Amniotic stem cell (primary cell): ENCODE data around the gene HS6ST3.

ENCODE experiments used
- DNase-seq: peaks from one replicate; lab custom pipeline; 2025; lab: John Stamatoyannopoulos, UW

Gene HS6ST3

DNA sequence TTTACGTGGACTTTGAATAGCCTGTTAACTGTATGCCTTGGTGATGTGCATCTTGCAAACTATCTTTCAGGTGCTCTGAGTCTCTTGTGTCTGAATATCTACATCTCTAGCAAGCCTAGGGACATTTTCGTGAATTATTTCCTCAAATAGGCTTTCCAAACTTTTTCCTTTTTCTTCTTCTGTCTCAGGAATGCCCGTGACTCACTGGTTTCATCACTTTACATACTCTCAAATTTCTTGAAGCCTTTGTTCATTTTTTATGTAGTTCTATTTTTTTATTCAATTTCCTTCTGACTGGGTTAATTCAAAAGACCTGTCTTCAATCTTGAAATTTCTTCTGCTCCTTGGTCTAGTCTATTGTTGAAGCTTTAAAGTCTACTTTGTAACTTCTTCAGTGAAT is 572.1 kb downstream of the HS6ST3 start:
- no peak for DNase-seq

DNA sequence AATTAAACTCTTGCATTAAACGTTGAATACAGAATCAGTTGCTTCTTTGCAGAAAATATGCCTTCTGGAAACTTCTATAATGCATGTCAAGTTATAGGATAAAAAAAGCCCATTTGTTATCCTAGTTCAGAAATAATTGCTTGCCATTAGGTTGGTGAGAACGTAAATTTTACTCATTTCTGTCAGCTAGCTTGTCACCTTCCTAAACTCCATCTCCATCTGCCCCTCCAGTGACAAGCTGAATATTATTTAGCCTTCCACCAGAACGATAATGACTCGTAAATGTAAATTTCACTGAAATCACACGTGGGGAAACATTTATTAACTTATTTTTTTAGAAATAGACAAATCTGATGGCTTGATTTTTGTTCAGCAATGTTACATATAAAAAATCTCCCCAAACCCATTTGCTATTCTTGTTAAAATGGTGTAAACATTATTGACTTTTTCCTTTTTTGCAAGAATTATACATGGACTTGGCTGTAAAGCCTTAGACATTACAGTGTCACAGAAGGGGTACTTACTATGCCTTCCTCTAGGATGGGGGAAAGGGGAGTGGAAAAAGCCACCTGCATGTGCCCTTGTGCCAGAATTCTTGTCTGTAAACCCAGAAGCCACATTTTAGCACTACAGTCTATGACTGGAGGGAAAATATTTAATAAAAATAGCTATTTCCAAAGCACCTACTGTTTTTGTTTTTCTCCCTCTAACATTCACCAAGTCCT is 577.5 kb downstream of the HS6ST3 start:
- DNase-seq, result no peak

DNA sequence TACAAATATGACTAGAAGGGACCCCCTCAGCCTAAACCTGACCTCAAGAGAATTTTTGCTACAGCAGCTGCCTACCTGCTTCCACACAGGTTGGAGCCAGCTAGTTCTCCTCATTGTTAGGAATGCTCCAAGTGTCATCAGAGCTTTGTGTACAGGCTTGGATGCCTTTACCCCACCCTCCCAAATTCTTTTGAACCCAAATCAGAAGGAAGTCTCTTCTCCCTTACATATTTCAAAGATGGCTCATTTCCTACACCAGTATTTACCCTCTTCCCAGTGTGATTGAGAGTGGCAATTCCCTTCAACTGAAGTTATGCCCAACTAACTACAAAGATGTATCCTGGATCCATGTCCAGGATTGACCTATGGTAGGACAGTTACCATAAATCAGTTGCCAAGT is 581.2 kb downstream of the HS6ST3 start:
- DNase-seq, result no peak

DNA sequence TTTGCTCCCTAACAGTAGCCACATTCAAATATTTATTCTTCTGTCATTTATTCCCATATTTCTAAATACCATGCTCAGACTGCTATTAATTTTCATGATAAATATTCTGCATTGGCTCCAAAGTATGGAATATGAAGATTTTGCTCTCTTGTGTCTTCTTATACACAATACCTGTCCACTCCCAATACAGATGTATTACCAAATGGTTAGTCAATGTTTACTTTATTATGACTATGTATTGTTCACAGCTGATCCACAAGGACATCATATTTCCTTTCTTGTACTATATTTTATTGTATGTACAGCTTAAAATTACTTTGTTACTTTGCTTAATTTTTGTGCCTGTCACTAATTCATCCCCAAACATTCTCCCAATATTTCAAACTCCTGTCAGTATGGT is 582.1 kb downstream of the HS6ST3 start:
- no peak for DNase-seq

DNA sequence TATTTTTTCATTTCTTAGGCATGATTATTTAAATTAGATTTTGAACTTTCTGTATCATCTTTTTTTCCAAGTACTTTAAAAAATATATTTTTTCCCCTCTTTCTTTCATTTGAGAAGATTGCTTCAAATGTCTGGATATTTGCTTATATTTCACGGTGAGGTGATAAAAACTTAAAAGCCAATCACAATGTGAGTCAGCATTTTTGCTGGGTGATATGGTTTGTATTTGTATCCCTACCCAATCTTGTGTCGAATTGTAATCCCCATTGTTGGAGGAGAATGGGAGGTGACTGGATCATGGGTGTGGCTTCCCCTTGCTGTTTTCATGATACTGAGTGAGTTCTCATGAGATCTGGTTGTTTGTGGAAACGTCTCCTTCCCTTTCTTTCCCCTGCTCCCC is 583.9 kb downstream of the HS6ST3 start:
- DNase-seq, result no peak

DNA sequence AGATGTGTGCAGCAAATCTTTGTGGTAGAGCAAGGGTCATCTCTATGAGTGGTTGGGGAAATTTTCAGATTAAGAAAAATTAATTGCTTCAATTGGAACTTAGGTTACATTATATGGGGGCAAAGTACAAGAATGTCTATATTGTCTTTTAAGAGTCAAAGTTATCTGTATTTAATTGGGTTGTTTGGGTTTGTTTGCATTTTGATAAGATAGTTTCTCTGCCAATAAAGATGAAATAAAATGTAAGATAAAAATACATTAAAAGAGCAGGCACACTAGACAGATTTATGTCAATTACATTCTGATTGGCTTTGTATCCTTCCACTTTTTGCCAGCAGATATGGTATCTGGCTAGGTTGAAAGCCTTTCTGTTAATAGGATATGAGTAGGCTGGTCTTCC is 587.1 kb downstream of the HS6ST3 start:
- DNase-seq, result no peak

DNA sequence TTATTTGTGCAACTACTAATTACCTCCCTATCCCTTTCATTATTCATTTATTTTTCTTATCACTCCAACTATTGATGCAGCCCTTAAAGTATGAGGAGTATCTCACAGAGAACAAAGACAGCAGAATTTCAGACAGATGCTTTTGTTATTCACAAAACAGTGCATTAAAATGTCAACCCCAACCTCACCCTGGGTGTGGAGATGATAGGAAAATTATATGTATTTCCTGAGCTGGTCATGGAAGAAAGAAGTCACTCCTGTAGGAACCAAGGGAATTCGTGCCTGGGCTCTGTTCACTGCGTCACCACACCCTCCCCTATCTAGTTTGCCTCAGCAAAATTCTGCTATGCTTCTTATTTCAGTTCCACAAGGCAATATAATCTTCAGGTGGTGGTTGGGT is 588.9 kb downstream of the HS6ST3 start:
- no peak for DNase-seq

DNA sequence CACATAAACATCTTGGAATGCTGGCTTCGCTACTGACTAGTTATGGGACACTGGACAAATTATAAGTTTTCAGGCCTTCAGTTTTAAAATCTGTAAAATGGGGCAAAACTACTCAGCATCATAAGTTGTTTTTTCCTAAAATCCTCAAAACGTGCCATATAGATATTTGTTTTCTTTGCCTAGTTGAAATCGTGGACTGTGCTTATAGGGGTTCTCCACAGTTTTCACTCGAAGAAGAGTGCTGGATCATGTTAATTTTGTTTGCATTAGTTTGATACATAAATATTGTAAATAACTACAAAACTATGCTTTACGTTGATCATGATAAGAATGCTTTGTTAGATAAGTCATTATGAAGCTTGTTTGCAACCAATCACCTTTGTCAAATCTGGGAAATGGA is 591.0 kb downstream of the HS6ST3 start:
- DNase-seq, result no peak

DNA sequence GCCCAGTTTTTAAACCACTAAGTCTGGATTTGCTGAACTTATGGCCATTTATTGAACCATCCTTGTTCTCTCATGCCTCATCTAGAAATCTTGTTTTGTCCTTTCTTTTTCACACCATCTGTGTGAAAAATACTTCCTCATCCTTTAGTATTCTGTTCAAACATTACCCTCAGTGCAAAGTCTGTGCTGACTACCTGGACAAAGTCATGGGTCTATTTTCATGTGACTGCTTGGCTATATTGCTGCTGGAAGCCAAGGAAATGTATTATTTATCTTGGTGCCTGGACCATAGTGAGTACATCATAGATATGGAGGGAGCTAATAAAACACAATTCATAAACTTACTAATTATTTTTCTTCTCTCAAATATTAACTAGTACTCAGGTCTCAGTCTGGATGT is 591.9 kb downstream of the HS6ST3 start:
- no peak for DNase-seq

DNA sequence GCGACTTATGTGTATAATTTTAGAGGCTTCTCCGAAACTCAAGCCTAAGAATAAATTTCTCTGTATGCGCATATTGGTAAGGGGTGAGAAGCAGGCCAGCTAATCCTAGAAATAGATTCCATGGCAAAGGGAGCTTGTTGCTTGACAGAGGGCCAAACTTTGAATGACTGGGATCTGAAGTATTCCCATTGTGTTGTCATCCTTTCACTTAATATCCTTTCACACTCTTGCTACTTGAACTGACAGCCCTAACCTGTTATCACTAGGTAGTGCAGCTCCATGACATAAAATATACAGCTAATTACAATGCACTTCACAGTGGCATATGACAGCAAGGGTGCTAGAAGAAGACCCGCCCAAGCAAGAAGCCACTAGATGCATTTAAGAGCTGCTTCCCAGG is 594.6 kb downstream of the HS6ST3 start:
- no peak for DNase-seq

DNA sequence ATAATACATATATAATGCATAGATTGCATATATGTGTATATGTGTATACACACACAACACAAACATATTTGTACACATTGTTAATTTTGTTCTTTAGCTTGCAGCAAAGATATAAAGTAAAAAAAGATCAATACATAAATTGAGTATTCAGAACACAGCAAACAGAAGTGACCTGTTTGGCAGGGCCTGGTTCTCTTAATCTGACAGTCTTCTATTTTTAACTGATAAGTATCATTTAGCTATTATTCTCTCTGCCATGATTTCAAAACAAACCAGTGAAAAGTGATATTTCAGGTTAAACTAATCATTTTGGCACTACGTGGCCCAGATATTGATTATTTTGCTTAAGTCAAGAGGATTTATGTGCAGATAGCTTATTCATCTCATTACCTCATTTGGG is 595.0 kb downstream of the HS6ST3 start:
- no peak for DNase-seq

DNA sequence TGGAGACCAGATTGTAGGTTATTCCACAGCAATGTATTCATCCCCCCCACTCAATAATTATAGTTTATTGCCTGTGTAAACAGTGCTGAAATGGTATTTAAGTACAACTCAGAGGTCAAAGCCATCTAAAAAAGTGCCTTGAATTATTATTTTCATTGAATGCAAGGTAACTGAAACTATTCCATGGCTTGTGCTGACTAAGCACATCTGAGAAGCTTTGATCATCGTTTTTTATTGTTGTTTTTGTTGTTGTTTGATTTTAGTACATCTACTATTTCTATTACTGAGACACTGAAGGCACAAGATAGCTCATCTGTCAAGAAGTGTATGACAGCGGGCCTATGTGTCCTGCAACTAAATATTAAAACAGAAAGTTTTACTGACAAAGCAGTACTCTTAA is 596.4 kb downstream of the HS6ST3 start:
- no peak for DNase-seq

DNA sequence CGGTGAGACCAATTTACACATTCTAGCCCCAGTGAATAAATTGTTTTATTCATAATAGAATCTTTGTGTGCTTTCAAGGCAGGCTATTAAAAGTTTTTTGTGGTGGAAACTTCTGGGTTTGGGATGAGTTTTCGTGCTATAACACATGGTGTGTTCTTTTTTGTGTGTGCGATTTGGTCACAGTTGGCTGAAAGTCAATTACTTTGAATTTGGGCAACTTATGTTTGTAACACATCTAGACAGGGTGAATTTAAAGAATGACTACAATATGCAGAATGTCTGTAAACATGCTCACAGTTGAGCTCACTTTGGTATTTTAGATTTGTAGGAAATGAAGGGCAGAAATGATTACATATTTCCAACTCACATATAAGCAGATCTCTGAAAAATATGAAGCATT is 597.3 kb downstream of the HS6ST3 start:
- no peak for DNase-seq

DNA sequence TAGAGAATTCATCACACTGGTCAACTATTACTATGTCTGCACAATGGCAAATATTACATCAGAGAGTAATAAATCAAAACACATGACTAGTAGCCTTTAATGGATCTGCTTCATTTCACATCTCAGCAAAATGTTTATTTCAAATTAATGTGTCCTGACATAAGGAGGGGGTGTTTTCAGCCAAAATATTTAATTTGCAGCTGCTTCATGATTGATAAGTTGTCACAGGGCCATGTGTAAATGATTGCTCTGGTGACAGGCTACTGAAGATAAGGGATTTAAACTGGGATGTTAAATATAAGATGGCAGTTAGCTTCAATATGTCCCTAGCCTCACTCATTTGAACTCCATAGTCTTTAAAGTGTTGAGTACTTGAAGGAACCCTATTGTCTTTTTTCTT is 601.1 kb downstream of the HS6ST3 start:
- no peak for DNase-seq

DNA sequence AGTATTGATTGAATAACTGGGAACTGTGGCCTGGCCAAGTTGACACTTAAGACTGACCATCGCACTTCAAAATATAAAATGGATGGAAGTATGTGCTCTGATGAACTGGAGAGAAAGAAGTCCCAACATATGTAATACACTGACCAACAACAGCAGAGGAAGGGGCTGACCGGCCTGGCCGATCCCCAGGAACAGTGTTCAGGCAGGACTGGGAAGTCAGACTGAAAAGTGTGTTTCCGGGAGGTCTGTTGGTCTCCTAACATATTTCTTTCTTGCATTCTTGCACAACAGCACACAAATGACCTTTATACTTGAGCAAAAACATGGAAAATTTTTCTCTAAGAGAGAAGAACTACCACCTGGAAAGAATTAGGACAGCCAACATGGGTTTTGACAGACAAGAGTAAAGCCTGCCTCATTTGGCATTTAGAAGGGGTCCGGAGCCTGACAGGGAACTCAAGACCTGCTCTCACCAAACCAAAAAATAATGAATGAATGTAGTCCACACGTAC is 606.5 kb downstream of the HS6ST3 start:
- DNase-seq, result no peak

DNA sequence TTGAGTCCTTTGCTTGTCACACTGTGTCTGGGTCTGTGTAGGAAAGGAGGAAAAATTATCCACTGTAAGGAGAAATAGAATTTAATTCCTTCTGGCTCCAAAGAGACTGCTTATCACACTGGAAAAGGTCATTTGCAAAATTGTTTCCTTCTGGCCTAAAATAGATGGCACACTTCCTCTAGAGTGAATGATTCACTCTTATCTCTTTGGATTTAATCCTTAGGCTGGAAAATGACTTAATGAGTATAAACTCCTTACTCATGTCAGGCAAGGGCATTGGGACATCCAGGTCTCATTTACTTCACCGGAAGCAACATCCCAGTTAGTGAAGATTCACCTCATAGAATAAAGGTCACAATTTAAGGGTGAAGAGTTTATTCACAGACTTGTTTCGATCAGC is 610.8 kb downstream of the HS6ST3 start:
- DNase-seq, result no peak

DNA sequence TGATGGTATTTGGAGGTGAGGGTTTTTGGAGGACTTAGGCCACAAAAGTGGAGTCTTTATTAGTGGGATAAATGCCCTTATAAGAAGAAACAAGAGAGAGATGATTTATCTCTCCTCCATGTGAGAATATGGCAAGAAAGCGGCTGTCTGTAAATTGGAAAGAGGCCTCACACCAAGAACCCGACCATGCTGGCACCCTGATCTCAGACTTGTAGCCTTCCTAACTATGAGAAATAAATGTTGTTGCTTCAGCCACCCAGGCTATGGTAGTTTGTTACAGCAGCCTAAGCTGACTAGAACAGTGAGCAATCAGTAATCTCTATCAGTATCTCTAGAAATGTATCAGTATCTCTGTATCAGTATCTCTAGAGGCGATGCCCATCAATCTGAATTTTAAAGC is 617.2 kb downstream of the HS6ST3 start:
- no peak for DNase-seq

DNA sequence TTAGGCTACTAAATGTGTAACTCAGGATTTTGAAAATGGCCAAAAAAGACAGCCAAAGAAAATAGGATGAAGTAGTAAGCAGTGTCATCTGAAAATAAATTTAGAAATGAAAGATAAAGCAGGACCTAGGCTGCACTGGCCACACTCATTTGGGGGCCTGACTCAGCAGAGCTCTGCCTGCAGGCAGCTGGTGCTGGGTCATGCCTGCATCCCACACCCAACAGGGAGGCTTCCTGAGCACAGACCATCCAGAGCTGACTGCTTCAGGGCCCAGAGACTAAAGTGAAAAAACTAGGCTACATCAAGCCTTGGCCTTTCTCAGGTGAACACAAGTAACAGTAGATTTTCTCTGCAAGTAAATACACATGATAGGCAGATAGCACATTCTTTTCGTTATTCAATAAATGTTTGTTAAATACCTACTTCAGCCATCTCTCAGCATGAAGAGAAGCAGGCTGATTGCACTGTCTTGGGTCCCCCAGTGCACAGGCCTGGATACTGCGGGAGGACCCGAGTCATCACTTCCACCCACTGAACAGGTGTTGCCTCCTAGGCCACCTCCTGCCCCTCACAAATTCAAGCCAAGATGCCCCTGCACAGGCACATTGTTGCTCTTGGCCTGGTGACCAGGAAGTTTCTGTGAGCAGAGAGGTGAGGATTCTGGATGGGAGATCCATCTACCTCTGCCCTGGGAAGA is 620.4 kb downstream of the HS6ST3 start:
- DNase-seq, result no peak

DNA sequence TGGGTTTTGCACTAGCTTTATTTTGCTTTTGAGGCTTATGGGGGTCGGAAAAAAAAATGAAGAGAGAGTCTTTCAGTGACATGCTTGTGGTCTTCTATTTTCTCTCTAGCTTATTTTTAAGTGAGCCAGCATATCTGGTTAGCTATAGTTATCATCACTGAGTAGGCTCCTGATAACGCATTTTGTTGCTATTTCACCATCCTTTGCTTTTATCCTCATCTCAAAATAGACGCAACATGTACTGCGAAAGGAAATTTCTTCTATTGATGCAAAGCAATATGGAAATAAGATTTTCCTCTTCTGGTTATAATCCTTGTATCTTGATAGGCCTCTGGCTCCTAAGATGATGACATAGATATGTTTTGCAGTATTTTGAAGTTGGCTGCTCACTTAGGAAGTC is 630.5 kb downstream of the HS6ST3 start:
- DNase-seq, result no peak

DNA sequence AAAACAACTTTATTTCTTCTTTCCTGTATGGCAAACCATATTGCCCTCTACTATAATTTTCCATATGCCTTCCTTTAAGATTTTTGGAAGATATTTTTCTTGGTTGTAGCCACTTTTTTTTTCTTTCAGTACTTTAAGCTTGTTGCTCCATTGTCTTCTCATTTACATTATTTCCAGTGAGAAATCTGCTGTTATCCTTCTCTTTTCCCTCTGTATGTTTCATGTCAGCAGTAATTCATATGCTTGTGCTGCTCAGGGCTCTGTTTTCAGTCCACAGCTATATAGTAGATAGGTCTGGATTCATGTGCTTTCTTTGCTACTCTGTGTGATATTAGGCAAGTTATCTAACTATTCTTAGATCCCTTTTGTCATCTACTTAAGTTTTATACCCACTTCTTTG is 636.7 kb downstream of the HS6ST3 start:
- no peak for DNase-seq

DNA sequence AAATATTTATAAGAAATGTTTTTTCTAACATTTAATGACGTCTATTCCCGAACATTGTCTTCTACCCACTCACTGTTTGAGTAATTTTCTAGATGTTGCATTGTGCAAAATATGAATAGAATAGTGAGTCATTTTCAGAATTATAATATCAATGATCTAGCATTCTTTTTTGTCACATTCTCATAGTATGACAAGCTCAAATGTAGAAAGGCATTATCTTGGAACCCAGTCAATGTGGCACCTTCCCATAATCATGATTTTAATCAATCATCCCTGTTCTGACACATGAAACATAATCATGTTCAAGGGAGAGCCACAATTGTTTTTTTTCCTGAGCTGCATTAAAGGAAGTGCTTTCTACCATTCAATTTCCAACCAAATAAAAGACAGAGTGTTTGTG is 638.6 kb downstream of the HS6ST3 start:
- DNase-seq, result no peak

DNA sequence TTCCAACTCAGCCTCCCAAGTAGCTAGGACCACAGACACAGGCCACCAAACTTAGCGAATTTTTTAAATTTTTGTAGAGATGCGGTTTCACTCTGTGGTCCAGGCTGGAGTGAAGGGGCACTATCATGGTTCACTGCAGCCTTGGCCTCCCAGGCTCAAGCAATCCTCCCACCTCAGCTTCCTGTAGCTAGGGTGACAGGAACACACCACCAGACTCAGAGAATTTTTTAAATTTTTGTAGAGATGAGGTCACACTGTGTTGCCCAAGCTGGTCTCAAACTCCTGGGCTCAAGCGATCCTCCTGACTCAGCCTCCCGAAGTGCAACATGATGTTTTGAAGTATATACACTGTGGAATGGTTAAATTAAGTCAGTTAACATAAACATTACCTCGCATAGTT is 640.8 kb downstream of the HS6ST3 start:
- DNase-seq, result no peak

DNA sequence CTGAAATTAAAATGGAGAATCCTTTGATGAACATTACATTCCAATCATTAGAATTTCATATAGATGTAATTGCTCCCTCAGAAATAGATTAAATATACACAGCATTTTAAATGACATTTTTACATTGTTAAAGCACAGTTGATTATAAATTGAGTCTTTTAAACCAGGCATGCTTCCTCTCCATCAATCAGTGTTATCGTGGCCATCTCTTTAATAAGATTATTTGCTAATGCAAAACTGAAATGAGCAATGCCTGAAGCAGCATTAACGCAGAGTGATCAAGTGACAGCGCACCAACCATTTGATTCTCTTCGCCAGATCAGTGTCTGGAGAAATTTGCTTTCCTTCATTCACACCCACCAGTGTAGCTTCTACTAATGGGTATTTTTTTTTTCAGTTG is 644.6 kb downstream of the HS6ST3 start:
- no peak for DNase-seq

DNA sequence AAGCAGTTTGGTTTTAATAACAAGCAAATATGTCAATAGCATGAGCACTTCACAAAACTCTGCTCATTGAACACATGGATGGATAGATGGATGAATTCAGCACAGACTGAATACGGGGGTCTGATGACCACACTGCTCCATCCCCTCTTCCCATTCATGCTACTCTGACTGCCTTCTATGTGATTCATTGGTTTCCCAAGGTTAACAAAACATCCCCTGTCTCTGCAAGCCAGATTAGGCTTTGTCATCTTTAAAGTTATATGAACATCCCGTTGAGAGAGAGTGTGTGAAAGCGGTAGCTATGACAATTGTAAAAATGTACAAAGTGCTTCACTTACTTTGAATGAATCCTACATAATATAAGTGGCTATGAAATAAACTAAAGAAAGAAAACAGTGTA is 651.9 kb downstream of the HS6ST3 start:
- DNase-seq, result no peak
